Fibroblast of the aortic adventitia (primary cell): ENCODE results near the gene TREML1. TPM values are rescaled to one million over a fixed set of nuclear protein-coding genes. Genes with fewer than 3 reads are reported as not detected.

Experiments
- DNase-seq: peaks from one replicate; pipeline ENCODE4 v3.0.0-alpha.2; 2010; ENCODE audit warnings: low read depth
- H3K4me3 ChIP-seq: 2 replicates; pipeline ENCODE4 v1.5.1; 2011; ENCODE audit warnings: low read depth, mild to moderate bottlenecking, control low read depth, low read length, moderate library complexity
- CTCF ChIP-seq: IDR thresholded peaks from 2 replicates; pipeline ENCODE4 v1.5.1; 2011; ENCODE audit warnings: mild to moderate bottlenecking, low read length, control low read depth, inconsistent platforms; ENCODE audit not compliant: insufficient read depth
- total RNA-seq: library from RNA; depleted of rRNA; stranded (reverse); fragments of >200 nt; gene quantifications from 2 replicates; pipeline ENCODE4 v1.2.3, GENCODE V29; 2012; ENCODE audit warnings: low replicate concordance

TREML1 gene
- total RNA-seq, 1 donor = not detected

DNA sequence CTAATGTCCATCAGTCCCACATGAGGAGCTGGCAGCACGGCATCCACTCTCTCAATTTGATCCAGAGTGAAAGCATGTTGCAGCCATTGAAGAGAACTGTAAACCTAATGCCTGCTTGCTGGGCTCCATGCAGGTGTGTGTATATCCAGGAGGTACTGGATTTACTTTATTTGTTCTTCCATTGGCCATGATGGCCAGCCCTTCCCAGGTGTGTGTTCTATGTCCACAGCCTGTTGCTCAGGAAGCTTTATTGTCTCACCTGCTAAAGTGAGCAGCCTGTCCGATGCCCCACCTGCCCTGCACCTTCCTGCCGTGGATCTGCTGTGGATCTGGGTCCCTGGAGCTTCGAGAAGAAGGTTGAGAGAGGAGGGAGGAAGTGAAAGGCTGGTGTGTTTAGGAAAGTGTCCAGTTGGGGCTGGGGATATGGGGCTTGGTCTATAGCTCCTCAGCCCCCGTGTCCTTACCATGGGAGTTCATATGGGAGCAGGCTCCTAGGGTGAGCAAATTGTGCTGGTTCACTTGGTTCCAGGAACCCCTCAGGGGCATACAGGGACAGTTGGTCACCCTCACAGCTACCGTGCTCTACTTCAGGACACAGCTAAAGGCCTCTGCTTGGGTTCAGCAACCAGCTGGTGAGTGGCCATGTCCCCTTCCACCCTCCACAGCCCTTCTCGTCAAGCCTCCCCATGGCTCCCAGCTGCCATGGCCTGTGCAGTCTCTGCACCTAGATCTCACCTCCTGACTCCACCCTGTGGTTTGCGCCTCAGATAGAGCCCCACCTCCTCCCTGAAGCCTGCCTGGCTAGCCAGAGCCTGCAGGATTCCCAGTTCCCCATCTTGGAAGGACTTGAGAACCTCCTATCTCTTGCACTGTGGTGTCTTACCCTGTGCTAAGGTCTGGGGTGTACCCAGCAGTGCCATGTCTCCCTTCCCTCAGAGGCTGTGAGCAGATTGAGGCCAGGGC is 34.1 kb upstream of the TREML1 start:
- TF ChIP-seq CTCF = no peak
- no peak overlapping the region for H3K4me3 ChIP-seq
- DNase-seq = no peak

DNA sequence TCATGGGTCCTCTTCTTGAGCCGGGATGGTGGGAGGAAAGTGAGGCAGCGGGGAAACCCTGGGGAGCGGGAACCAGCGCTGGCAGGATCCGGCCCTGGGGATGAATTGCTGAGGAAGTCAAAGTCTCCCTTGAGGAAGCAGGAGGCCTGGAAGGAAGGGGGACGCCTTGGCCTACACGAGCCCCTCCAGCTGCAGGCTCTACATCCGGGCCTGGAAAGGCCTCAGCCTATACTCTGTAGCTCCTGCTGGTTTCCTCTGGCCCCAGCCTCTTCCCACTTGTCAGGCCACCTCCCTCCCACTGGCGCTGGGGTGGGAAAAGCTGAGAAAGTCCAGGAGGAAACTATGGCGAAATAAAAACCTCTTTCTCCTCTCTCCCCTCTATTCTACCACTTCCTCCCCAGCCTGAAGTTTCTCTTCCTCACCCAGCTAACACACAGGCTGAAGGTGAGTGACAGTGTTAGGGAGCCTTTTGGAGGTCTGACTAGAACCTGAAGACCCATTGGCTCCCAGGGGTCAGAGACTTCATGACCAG is 31.9 kb upstream of the TREML1 start:
- H3K4me3 ChIP-seq = no peak overlapping the region
- DNase-seq = no peak
- no peak for TF ChIP-seq CTCF

DNA sequence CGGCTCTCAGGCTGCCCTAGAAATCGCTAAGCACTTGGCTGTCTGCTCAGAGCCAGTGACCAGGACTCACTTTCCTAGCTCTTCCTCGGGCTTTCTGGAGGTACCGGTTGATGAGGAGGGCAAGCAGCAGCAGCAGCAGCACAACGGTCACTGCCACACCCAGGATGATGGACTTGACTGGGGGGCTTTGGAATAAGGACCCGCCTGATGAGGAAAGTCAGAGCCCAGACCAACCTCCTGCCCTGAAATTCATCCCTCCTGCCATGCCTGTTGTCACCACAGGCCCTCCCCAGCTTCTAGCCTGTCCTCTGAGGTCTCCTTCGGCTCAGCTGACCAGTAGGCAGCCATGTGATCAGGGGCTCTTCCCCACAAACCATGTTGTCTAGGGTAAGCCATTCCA is 30.6 kb upstream of the TREML1 start:
- no peak overlapping the region for H3K4me3 ChIP-seq
- DNase-seq = no peak
- no peak for TF ChIP-seq CTCF

GRCh38 chr6:41182069-41183034 is 28.2 kb upstream of the TREML1 start:
- TF ChIP-seq CTCF = peak; percentile 68
- peak; percentile 60 for DNase-seq
- H3K4me3 ChIP-seq = no peak overlapping the region

- no peak for DNase-seq
- TF ChIP-seq CTCF = no peak
- no peak overlapping the region for H3K4me3 ChIP-seq
Measured at GRCh38 chr6:41181566-41181965, 27.4 kb upstream of the TREML1 start.

GRCh38 chr6:41179163-41179562 is 25.0 kb upstream of the TREML1 start:
- no peak overlapping the region for H3K4me3 ChIP-seq

More at GRCh38 chr6:41179163-41179562, 25.0 kb upstream of the TREML1 start:
- no peak for TF ChIP-seq CTCF
- DNase-seq = no peak
